ENCODE data around the gene SLC38A6. TPM values are rescaled to one million over a fixed set of nuclear protein-coding genes. Genes with fewer than 3 reads are reported as not detected.

Gene SLC38A6
- total RNA-seq, 1 experiment from 2014 or later = 9.3 TPM

GRCh38 chr14:61051051-61051450, 70.0 kb downstream of the SLC38A6 start:
- Histone ChIP-seq H3K9me3 (ENCODE audit: control insufficient read depth, insufficient read depth, low read depth, low read length) (no peaks in the 10 kb centered on the region), H3K36me3 (ENCODE audit: control insufficient read depth, insufficient read depth, low read length) (no peaks in the 10 kb centered on the region), H3K4me3 (ENCODE audit: low read depth in 2 of 2, low read length in 2 of 2) (no peak overlapping the region), H3K27ac (ENCODE audit: low read length) (no peak overlapping the region), H3K4me1 (ENCODE audit: control insufficient read depth, insufficient read depth, low read length) (no peaks in the 10 kb centered on the region), H3K27me3 (ENCODE audit: control insufficient read depth, insufficient read depth, low read length) (no peaks in the 10 kb centered on the region)
- DNase-seq (ENCODE audit: low read depth, low spot score) = no peak
- intact Hi-C loops (cut with micrococcal nuclease; ENCODE audit: unreplicated experiment) = no loop called here
- no peak for ATAC-seq
- in situ Hi-C loops (cut with HindIII; ENCODE audit: low pct_unique_long_range_greater_than_20kb, low sequenced_read_pairs) = no loop called here
- no TSS peak for BruUV-seq (replicated peaks)
- ChIA-PET CTCF (interaction anchor here (0.6 kb wide), 1 partner anchor 130 kb away, joined by 3 read pairs; no protein-coding TSS in a partner anchor), POLR2A (no interaction called here)
- TF ChIP-seq POLR2AphosphoS5 (IDR thresholded peaks at IDR 0.05; ENCODE audit: low read depth, low read length) (no peak), CTCF (IDR thresholded peaks at IDR 0.05) (no peak), SIN3A (IDR thresholded peaks at IDR 0.05; ENCODE audit: borderline replicate concordance, insufficient read depth, low read depth, low read length) (no peak)

GRCh38 chr14:61051621-61052020, 70.6 kb downstream of the SLC38A6 start:
- ChIA-PET POLR2A (no interaction called here), CTCF (interaction anchor here (0.6 kb wide), 1 partner anchor 129 kb away, joined by 3 read pairs; no protein-coding TSS in a partner anchor)
- H3K4me3 ChIP-seq (ENCODE audit: low read depth in 2 of 2, low read length in 2 of 2) = no peak overlapping the region
- in situ Hi-C loops (cut with HindIII; ENCODE audit: low pct_unique_long_range_greater_than_20kb, low sequenced_read_pairs) = no loop called here
- no peak for TF ChIP-seq SIN3A (IDR thresholded peaks at IDR 0.05; ENCODE audit: borderline replicate concordance, insufficient read depth, low read depth, low read length)
- TF ChIP-seq CTCF (IDR thresholded peaks at IDR 0.05) = no peak
- no peak for TF ChIP-seq POLR2AphosphoS5 (IDR thresholded peaks at IDR 0.05; ENCODE audit: low read depth, low read length)
- no peak for TF ChIP-seq TCF7L2 (IDR thresholded peaks at IDR 0.05; ENCODE audit: low read depth, low read length)
- no peak for TF ChIP-seq REST (IDR thresholded peaks at IDR 0.05; ENCODE audit: insufficient read depth in 1 of 2, low read depth in 2 of 2, low read length in 1 of 2)
- no peaks in the 10 kb centered on the region for H3K4me1 ChIP-seq (ENCODE audit: control insufficient read depth, insufficient read depth, low read length)
- ATAC-seq (no peak), DNase-seq (ENCODE audit: low read depth, low spot score) (no peak)
- BruUV-seq (replicated peaks) = no TSS peak
- no peaks in the 10 kb centered on the region for H3K9me3 ChIP-seq (ENCODE audit: control insufficient read depth, insufficient read depth, low read depth, low read length)
- intact Hi-C loops (cut with micrococcal nuclease; ENCODE audit: unreplicated experiment) = no loop called here
- H3K27ac ChIP-seq (ENCODE audit: low read length) = no peak overlapping the region
- H3K27me3 ChIP-seq (ENCODE audit: control insufficient read depth, insufficient read depth, low read length) = no peaks in the 10 kb centered on the region
- no peaks in the 10 kb centered on the region for H3K36me3 ChIP-seq (ENCODE audit: control insufficient read depth, insufficient read depth, low read length)

All from Panc1 (cell line).